ENCODE data around the gene FZR1. TPM values are rescaled to one million over a fixed set of nuclear protein-coding genes. Genes with fewer than 3 reads are reported as not detected.
A peak's percentile ranks its signal among the peaks of the same experiment; 100 is the strongest.

Gene FZR1
- total and polyA plus RNA-seq, 2 of the 8 experiments (the other 6 are each of a cell fraction or from before 2014, with no cell fraction given) = 21.6 to 35.5 TPM

GRCh38 chr19:3575949-3576673 is 70.0 kb downstream of the FZR1 start:
- no peak overlapping the region for H3K14ac ChIP-seq (ENCODE audit: insufficient read length)
- H4K20me1 ChIP-seq (replicated peaks in 1 of 2; ENCODE audit: control insufficient read depth in 1 of 2, insufficient read depth in 2 of 2, low read length in 2 of 2) = peaks cover 3 to 8% of the 10 kb centered on the region in 2 experiments
- H3K4me2 ChIP-seq (ENCODE audit: insufficient read depth in 1 of 2, low read depth in 2 of 2, low read length in 2 of 2) = peak overlapping the region; percentile 84 to 87
- H3K9ac ChIP-seq (replicated peaks in 1 of 4; ENCODE audit: extremely low read depth in 1 of 4, low read depth in 3 of 4, low read length in 3 of 4) = peak overlapping the region in 2 of 4 experiments; percentile 31 to 38; a peak in 4 of 7 replicates
- H3K23me2 ChIP-seq (ENCODE audit: low read depth, low read length) = peaks cover 21% of the 10 kb centered on the region; the same call in 1 of the 2 replicates
- no peak overlapping the region for H3K4ac ChIP-seq (replicated peaks; ENCODE audit: insufficient read length, low read depth, low read length)
- H2BK12ac ChIP-seq (ENCODE audit: low read depth, low read length) = no peak overlapping the region; the same call in 1 of the 2 replicates
- FAIRE-seq = no peak
- H2AFZ ChIP-seq (ENCODE audit: low read length) = peak overlapping the region; percentile 79; the same call in 1 of the 2 replicates
- H3K23ac ChIP-seq (ENCODE audit: insufficient read length) = no peak overlapping the region
- H3K4me1 ChIP-seq (replicated peaks in 1 of 4; ENCODE audit: control insufficient read depth in 3 of 4, insufficient read depth in 4 of 4, low read length in 3 of 4) = peaks cover 3 to 17% (median 12%) of the 10 kb centered on the region in 4 experiments; a peak in 6 of 7 replicates
- H4K5ac ChIP-seq (ENCODE audit: insufficient read length, low read depth, low read length) = peak overlapping the region; percentile 85
- H3K4me3 ChIP-seq (ENCODE audit: extremely low read depth in 1 of 4, insufficient read depth in 2 of 4, low read depth in 3 of 4, low read length in 4 of 4) = peak overlapping the region; percentile 38 to 65 (median 58)
- no peak overlapping the region for H2BK120ac ChIP-seq (replicated peaks; ENCODE audit: low read depth, low read length)
- H3K36me3 ChIP-seq (ENCODE audit: control insufficient read depth in 2 of 4, insufficient read depth in 4 of 4, low read length in 3 of 4) = no peaks in the 10 kb centered on the region
- H4K91ac ChIP-seq (replicated peaks; ENCODE audit: insufficient read length, low read length) = peak overlapping the region; percentile 73
- CTCF ChIA-PET (ENCODE audit: partially characterized antibody) = interaction anchor here (0.7 to 6.6 kb wide), 17 partner anchors 9 to 204 kb away, joined by 3 to 51 read pairs (median 3); partner anchors contain the start of gene GIPC3
- H3K27me3 ChIP-seq (replicated peaks in 1 of 4; ENCODE audit: control insufficient read depth in 3 of 4, extremely low read depth in 1 of 4, insufficient read depth in 3 of 4, low read length in 3 of 4) = peaks cover 0 to 5% (median 0%) of the 10 kb centered on the region in 4 experiments; a peak in 1 of 7 replicates
- TF ChIP-seq CTBP2 (IDR thresholded peaks at IDR 0.05; ENCODE audit: borderline replicate concordance, insufficient read depth, insufficient read length, low read length) (no peak), HDAC2 (IDR thresholded peaks at IDR 0.05; ENCODE audit: borderline replicate concordance in 1 of 2, low read depth in 2 of 2, low read length in 2 of 2) (no peak), JUN (IDR thresholded peaks at IDR 0.05; ENCODE audit: low read depth, low read length) (no peak), FOSL1 (IDR thresholded peaks at IDR 0.05; ENCODE audit: insufficient read depth, low read depth, low read length) (no peak), MAFK (IDR thresholded peaks at IDR 0.05; ENCODE audit: low read depth, low read length) (no peak), NANOG (IDR thresholded peaks at IDR 0.05; ENCODE audit: insufficient read depth, low read depth, low read length, poor library complexity, severe bottlenecking) (no peak), TEAD4 (IDR thresholded peaks at IDR 0.05; ENCODE audit: low read depth, low read length) (no peak)
- H2BK5ac ChIP-seq (ENCODE audit: low read depth, low read length) = 0 out of 2 replicates have a peak overlapping the region, but pooled peaks have one; percentile 45
- no peaks in the 10 kb centered on the region for H3K79me2 ChIP-seq (ENCODE audit: control insufficient read depth in 1 of 2, insufficient read depth in 2 of 2, low read length in 2 of 2)
- no peak for DNase-seq (ENCODE audit: low read depth in 1 of 2, low spot score in 2 of 2)
- 67% methylated on average over 20 of the region's 29 CpGs; no CpG with 5 or more reads in 1 of the 2 experiments for WGBS, 2 experiments (ENCODE audit: extremely low coverage in 1 of 2, insufficient coverage in 1 of 2, insufficient read length in 1 of 2, insufficient replicate concordance in 2 of 2, low coverage in 1 of 2, low lambda C conversion rate in 2 of 2, missing lambda C conversion rate in 1 of 2)
- POLR2A ChIA-PET (ENCODE audit: partially characterized antibody) = interaction anchor here (0.7 to 1.0 kb wide), 3 partner anchors 11 to 36 kb away, joined by 3 to 7 read pairs (median 3); no protein-coding TSS in a partner anchor
- H2AK5ac ChIP-seq (ENCODE audit: low read depth, low read length) = no peak overlapping the region
- no peak overlapping the region; the same call in 1 of the 2 replicates for H2BK15ac ChIP-seq (ENCODE audit: low read length)
- H2BK20ac ChIP-seq (ENCODE audit: low read length) = no peak overlapping the region
- peak overlapping the region; percentile 77 for H3K56ac ChIP-seq (replicated peaks; ENCODE audit: insufficient read length, low read depth, low read length)
- no peaks in the 10 kb centered on the region for H3K9me3 ChIP-seq (ENCODE audit: insufficient read depth in 2 of 2, low read depth in 1 of 2, low read length in 1 of 2)
- H3K18ac ChIP-seq (ENCODE audit: extremely low read depth, low read length) = no peak overlapping the region
- H3K79me1 ChIP-seq (ENCODE audit: low read depth, low read length) = no peaks in the 10 kb centered on the region
- H3K27ac ChIP-seq (ENCODE audit: low read depth, low read length) = no peak overlapping the region
- H4K8ac ChIP-seq (ENCODE audit: extremely low read depth, insufficient read depth, low read length) = peak overlapping the region; percentile 75; the same call in 1 of the 2 replicates
